NCI-H146 treated with DMSO at 0.1 percent for 48 hours (cell line): ENCODE measurements around the gene PBX1.

ENCODE experiments used
- DNase-seq: peaks from one replicate; lab custom pipeline; 2025; ENCODE audit not compliant: unreplicated experiment; lab: John Stamatoyannopoulos, UW

The PBX1 gene

DNA sequence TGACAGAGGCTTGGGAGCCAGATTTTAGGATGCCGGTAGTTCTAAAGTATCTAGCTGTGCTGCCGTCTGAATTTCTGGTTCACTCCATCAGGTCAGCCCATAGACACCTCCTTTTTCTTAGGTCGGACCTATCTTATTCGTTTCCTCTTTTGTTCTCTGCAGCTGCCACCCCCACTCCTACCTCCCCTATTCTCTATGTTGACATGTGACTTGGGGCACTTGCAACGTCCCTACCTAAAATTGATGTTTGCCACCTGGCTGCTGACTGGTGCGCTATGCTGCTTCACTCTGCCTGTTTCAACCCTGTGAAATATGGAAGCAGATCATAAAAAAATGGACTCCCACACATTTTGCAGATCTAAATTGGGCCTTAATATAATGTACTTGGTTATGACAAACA, 55.3 kb downstream of the PBX1 start:
- no peak for DNase-seq

DNA sequence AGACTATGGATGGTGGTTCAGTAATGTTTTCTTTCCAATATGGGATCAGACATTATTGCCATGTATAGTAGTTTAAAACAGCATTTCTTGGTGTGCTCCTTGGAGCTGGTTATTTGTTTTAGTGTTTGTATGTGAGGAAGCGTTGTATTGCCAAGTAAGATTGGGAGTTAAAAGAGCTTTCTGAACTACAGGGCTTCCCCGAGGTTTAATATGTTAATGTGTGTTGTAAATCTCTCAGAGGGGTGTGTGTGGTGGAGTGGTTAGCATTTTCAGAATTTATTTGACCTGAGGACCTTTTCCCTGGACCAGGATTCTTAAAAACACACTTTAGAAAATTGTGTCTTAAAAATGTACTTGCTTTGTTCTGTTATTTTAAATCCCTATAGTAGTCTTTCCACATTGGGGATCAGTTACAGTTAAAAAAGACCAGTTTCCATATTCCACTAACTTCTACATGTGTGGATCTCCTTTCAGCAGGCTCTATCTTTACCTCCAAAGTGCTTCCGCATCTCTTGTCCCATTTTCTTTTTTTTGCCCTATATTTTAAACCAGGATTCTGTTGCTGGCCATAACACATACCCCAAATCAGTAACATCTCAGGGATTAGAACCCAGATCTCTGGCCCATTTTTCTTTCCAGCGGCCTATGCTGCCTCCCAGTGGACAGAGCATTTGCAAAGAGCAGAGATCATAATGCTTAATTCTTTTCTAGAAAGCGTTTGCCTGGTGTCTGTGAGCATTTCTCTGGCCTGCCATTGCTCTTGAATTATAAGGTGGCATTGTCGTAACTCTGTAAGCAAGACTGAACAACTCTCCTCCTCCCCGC, 58.6 kb downstream of the PBX1 start:
- DNase-seq: no peak

DNA sequence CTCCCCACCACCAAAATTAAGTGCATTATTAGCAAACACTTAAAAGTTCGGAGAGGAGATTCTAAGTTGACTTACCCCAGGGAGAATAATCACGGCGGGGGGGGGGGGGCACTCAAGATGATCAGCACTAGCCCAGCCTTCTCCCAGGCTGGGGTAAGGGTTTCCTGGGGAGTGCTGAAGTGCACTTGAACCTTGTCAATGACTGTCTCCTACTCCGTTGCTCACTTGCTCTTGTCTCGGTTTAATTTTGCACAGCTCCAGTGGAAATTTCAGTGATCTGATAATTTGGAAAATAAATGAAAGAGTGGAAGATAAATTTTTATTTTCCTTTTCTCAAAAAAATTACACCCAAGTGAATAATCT, 59.2 kb downstream of the PBX1 start:
- DNase-seq: no peak

DNA sequence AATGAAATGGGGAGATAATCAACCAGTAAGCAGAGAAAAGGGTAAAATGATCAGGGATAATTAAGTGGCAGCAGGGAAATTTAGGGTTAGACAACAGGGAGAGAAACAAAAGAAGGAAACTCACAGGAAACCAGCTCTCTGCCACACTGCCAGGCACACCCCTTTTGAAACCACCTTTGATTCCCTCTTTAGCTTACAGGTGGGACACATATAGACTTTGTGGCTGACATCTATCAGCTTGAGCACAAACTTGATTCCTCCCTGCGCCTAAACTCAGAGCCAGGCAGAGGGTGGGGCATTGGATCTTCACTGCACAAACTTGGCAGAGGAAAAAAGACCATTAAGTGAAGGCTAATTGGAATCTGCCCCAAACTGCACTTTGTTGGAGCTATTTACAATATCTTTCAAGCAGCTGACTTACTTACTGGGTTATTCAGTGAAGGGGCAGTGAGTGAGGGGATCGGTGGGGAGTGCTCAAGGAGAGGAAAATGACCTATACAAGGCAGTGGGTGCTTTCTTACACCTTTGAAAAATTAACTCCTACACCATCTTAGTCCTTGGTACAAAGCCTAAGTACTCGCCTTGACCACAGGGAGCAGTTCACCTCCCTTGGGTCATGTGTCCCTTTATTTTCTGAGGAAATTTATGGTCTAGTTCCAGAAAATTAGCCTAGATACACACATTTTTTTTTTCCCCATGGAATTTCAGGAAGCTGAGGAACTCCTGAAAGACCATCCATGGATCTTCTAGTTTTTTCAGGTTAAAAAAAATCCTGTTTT, 60.2 kb downstream of the PBX1 start:
- no peak for DNase-seq

DNA sequence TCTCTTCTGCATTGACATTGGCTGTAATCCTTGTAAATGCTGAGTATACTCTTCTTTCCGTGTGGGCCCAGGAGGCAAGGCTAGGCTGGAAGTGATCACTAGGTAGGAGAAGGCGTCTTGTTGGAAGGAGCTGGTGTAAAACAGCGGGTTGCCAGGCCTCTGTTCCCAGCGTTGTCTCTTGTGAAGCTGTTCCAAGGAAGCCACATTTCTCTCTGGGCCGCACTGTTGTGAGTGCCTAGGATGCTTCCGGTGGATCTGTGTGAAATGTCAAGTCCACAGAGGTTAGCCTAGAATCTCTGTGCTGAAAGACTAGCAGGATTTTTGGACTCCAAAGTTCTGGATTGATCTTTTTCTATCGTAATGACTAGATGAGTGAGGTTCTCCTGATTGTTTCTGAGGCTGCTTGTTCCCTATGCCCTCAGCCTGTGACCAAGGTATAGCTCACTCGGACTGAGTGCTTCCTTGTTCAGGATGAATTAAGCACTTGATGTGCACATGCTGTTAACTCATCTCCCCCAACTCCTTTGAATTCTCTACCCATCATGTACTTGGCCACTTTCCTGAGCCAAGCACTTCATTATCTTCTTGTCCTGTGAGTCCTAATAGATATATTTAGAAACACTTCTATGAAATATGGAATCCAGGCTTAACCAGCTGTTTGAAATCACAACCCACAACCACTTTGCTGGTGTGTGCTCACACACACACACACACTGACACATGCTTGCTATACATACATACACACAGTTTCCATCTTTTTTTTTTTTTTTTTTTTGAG, 63.3 kb downstream of the PBX1 start:
- no peak for DNase-seq

DNA sequence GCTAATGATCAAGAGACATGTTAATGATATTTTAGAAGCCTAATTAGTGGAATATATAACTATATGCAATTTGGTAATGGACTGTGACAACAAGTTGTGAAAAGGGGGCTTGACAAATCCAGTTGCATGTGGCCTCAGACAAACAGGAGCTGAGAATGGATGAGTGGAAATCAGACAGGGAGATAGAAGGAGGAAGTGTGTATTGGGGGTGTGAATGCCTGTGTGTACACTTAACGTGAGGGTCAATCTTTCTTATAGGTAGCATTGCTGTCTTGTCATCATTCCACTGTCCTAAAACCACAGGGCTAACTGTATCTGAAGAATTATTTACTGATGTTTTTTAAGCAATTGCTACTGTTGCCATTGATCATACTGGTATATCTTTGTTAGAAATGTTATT, 64.8 kb downstream of the PBX1 start:
- no peak for DNase-seq

DNA sequence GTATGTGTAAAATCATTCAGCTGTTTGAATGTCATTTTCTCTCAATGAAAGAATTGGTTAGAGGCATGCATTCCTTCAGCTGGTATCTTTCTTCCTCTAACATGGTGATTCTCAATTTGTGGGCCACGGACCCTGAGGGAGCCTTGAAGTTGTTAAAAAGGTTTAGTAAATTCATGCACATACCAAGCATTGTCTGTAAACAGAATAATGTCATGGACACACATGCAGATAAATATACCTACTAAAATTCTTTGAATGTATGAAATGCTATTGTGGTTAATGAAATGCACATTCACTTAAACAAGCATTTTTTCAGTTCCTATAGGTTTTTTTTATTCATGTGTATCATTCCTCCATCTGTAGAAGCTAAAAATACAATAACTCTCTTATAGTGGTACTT, 65.4 kb downstream of the PBX1 start:
- no peak for DNase-seq

DNA sequence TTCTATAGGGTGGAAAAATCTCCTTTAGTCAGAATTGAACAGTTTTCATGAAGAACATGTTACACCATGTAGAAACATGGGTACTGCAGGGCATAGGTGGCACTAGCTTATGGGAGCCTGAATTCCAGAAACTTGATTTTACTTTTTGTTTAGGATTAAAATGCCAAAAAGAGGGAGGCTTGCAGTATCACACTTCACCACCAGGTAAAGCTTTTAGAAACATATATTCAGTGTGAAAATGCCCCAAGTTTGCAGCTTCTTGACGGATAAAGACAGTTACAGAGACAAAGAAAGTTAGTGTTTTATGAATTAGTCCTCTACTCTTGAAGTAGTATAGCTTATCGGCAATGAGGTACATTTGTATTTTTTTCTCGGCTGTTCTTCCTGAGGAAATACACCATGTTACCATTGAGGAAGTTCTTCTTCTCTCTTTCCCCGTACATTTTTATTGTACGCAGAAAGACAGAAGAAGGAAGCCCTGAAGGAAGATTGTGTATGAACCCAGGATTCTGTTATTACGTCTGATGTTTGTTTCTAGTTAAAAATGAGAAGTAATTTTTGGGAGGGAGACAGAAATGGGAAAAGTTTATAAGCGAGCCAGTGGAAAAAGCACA, 66.1 kb downstream of the PBX1 start:
- DNase-seq: no peak

DNA sequence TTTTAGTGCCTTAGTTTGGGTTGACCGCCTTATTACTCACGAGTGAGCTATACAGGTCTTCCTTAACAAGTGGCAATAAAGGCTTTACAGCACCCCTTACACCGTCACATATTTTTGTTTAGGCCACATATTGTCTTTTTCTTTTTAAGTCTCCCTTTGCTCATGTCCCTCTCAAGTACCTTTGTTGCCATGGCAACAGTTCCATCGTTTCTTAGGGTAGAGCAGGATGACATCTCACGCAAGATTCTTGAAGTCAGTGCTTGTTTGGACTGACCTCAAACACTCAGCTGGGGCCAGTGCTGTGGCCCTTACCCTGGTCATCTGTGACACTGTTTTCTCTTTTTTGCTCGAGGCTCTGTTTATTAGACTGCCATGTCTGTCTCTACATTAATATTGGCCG, 69.8 kb downstream of the PBX1 start:
- DNase-seq: no peak

DNA sequence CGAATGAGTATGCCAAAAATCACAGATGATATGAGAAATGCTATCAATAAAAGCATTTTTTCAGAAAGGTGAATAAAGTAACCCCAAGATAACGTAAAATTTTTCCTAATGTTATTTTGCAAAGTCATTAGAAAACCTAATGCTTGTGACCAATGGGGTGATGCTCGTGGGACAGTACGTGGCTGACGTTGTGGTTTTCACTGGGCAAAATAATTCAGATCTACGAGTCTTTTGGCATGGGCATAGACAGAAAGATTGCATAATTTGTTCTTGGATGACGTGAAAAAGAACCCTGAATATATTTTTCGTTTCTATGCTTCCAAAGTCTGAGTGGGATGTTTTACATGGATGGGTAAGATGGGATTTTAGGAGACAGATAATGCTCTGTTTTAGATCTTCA, 71.0 kb downstream of the PBX1 start:
- no peak for DNase-seq

DNA sequence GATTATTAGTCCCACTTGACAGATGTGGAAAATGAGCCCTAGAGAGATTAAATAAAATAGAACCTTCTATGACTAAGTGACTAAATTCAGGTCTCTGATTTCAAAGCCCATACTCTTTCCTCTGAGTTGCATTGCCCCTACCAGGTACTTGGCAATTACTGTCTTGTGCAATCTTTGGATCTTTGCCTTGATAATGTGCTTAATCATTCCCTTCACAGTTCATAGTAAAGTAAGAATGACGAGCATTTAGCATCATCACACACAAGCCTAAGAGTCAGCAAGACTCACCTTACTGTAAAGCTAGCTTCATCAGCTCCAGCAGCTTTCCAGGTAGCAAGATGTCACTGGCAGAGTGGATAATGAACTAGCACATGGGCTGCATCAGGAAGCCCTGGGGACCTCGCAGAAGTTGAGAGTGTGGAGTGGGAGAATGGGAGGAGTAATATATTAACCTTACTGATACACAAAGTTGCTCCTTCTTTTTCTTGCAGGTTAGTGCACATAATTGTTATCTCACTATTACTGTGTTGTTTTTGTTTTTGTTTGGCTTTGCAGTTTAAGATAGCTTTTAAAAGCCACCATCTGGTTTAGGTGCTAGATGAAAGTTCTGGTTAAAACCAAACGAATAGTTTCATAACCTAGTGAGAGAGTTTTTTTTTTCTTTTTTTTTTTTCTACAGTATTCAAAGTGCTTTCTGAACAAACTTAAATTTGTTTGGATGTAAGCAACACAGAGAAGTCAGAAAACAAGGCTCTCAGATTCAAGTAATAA, 71.8 kb downstream of the PBX1 start:
- no peak for DNase-seq

DNA sequence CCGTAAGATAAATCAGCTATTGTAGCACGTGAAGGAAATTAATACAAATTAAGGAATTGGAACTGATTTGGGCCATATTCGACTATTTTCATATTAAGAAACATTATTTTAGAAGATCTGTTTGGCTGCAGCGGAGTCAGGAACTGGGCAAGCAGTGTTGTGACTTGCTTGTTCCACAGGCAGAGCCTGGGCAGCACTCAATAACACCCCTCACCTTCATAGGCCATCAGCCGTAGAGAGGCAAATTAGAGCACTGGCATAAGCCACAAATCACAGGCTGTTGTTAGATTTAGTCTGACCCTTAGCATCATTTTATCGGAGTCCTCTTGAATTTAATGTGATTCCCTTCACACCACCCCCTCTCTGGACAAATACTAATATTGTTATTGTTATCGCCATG, 72.8 kb downstream of the PBX1 start:
- no peak for DNase-seq

DNA sequence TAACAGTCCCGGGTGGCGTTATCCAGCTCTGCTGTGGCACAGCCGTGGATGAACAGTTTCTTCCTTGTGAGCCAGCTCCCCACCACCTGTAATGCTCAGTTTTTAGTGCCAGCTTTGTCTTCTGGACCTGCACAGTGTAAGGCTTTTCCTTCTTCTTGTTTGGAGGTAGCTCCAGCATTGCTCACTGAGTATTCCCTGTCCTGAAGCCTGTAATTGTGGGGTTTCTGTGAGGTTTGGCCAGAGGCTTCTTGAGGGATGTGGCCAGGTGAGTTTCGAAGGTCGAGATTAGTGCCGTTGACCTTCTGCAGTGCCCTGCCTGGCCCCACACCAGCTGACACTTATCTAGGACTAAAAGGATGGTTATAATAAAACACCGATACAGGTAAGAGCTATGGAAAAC, 75.0 kb downstream of the PBX1 start:
- DNase-seq: no peak

DNA sequence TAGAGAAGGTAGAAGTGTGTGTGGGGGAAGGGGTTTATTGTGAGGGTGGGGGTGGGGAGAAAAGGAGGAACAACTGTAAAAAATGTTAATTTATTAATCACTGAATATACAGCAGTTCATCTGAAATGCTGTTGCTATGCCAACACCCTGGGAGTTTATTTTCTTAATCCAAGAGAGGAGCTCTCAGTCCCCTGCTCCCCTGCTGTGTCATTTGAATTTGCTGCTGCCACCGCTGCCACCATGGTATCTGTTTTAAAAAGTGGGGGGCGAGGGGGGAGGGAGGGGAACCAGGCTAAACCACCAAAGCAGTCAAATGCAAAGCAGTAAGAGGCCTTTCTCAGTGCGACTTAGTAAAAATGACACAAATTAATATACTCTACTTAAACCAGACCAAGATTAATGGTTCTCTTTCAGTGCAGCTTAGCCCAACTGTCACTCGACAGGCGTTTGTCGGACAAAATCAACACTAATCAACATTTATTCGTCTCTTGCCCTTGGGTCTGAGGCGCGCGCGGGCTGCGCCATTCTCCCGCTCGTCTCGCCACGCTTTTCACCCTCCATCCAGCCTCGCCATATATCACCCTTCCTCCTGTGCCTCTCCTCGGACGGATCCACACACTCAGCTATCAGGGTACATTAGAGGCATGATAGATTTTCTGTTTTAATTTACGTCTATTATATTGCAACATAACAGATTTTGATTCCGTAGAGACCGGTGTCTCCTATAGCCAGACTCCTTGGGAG, 76.2 kb downstream of the PBX1 start:
- no peak for DNase-seq

DNA sequence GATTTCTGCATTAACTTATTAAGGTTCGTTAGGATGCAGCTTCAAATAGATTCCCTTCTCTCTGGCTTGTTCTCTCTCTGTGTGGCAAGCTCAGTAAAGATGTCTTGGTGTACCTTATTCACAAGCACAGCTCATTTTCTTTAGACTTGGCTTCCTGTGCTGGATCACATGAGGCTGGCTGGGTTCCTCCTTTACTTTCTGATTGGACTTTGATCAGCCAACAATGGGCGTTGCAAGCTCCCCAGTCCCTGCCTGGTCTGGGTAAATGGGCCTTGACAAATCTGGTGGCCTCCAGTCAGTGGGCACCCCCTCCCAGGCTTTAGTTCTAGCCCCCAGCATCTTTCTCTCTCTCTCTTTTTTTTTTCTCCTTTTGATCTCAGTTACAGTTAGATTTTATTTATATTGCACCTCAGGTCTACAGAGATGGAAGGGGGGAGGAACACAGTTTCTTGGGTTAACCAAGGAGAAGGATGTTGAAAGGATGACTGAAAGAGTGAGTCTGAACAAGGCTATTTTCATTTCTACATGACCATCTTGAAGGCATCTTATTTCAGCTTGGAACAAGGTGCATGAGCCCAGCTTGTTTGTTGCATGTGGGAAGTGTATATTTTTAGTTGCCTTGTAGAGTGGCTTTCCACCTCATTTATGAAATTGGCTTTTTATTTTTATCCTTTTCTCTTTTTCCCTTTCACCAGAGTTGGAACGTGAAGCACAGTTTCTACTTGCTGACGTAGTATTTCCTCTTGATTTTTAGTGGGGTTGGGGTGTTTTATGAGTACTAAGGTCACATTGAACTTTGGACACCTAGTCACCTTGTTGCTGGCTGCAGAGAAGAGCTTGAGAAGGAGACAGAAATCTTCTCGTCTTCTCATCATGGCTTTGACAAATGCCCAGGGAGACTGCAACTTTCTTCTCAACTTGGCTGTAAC, 77.1 kb downstream of the PBX1 start:
- no peak for DNase-seq

DNA sequence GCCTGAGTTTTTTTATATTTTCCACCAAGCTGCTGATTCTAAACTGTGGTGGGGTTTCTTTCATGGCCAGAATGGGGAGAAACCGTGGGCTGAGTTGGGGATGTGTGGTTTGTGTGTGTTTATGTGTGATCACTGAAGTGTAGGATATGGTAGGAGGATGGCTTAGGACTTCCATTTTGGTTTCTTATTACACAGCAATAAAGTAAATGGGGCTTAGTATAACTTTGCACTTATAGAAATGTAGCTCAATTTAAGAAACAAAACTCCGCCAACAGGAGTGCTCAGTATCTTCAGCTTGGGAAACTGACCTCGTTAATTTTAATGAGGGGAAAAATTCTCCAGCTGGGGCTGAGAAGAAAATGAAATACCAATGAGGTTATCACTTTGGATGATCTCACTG, 77.8 kb downstream of the PBX1 start:
- DNase-seq: no peak

DNA sequence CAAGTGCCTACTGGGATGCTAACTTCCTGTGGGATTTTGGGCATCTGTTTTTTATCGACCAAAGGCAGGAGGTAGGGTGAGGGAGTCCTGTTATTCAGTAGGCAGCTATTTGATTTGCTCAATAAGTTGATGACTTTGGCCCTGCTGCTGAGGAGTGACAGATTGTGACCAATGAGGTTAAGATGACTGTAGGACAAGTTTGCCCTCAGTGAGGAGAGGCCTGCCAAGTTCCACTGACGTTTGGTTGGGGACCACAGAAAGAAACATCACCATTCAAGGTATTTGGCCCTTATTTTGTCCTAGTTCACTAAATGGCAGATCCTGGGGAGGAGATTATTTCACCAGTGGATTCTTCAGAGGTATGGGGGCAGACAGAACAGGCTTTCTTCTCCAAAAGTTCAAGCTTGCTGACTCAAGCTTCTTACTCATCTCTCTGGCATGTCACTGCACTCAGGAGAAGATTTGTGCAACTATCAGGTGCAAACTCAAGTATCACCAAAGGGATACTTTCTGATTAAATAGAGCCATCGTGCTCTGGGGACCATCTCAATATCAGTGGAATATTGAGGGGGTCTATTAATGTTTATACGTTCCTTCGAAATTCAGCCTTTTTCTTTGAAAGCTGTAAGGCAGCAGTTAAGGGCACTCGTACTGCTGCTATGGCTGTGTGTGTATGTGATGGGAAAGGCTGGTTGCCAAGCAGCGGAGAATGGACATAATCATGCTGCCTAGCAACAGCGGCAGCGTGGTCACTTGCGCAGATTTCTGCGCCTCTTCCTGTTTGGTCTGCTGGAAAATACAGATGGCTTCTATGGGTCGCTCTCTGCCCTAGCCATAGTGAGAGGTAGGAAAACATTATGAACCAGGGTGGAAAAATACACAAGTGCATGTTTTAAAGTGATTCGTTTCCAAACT, 78.7 kb downstream of the PBX1 start:
- DNase-seq: peak; percentile 81
